ENCODE measurements around the gene CEACAM7. TPM values are rescaled to one million over a fixed set of nuclear protein-coding genes. Genes with fewer than 3 reads are reported as not detected.

CEACAM7 gene
- total RNA-seq, 1 donor from 2014 or later = 4.4 TPM

- Mint-ChIP-seq H3K4me3 (no peak overlapping the region), H3K36me3 (no peaks in the 10 kb centered on the region), H3K27me3 (no peaks in the 10 kb centered on the region), H3K27ac (no peak overlapping the region), H3K4me1 (ENCODE audit: unreplicated experiment) (no peaks in the 10 kb centered on the region), H3K9me3 (peaks cover 10% of the 10 kb centered on the region)
- TF ChIP-seq, protein P1, sequence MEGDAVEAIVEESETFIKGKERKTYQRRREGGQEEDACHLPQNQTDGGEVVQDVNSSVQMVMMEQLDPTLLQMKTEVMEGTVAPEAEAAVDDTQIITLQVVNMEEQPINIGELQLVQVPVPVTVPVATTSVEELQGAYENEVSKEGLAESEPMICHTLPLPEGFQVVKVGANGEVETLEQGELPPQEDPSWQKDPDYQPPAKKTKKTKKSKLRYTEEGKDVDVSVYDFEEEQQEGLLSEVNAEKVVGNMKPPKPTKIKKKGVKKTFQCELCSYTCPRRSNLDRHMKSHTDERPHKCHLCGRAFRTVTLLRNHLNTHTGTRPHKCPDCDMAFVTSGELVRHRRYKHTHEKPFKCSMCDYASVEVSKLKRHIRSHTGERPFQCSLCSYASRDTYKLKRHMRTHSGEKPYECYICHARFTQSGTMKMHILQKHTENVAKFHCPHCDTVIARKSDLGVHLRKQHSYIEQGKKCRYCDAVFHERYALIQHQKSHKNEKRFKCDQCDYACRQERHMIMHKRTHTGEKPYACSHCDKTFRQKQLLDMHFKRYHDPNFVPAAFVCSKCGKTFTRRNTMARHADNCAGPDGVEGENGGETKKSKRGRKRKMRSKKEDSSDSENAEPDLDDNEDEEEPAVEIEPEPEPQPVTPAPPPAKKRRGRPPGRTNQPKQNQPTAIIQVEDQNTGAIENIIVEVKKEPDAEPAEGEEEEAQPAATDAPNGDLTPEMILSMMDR (conservative IDR thresholded peaks at IDR 0.05) = no peak
- no peak for DNase-seq (ENCODE audit: extremely low spot score, unreplicated experiment)
These were observed 617 bp upstream of the CEACAM7 start for GRCh38 chr19:41688687-41689086.

DNA sequence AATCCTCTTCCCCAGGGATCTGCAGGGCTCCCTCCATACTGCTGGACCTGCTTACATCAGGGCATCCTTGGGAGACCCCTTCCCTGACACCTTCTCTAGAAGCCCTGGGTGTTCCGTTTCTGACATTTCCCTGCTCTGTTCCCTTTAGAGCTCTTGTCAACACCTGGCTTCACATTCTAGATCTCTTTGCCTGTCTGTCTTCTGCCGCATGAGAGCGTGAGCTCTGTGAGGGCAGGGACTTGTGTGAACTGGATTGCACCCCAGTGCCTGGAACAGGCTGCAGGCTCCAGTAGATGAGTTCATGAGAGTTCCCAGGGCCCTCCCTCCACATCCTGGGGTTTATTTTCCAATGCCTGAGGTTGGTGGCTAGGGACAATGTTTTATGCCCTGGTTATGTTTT, 651 bp downstream of the CEACAM7 start:
- peaks cover 10% of the 10 kb centered on the region for H3K9me3 Mint-ChIP-seq
- no peak overlapping the region for H3K27ac Mint-ChIP-seq
- H3K36me3 Mint-ChIP-seq = no peaks in the 10 kb centered on the region
- no peaks in the 10 kb centered on the region for H3K4me1 Mint-ChIP-seq (ENCODE audit: unreplicated experiment)
- no peak overlapping the region for H3K4me3 Mint-ChIP-seq
- no peak for DNase-seq (ENCODE audit: extremely low spot score, unreplicated experiment)
- no peaks in the 10 kb centered on the region for H3K27me3 Mint-ChIP-seq
- TF ChIP-seq, protein P1 (conservative IDR thresholded peaks at IDR 0.05) = no peak

- Mint-ChIP-seq H3K9me3 (no peaks in the 10 kb centered on the region), H3K27me3 (no peaks in the 10 kb centered on the region), H3K27ac (no peak overlapping the region), H3K36me3 (no peaks in the 10 kb centered on the region), H3K4me1 (ENCODE audit: unreplicated experiment) (no peaks in the 10 kb centered on the region), H3K4me3 (no peak overlapping the region)
- TF ChIP-seq, protein P1 (conservative IDR thresholded peaks at IDR 0.05) = no peak
- no peak for DNase-seq (ENCODE audit: extremely low spot score, unreplicated experiment)
These were observed 5.6 kb downstream of the CEACAM7 start for GRCh38 chr19:41682437-41682836.

DNA sequence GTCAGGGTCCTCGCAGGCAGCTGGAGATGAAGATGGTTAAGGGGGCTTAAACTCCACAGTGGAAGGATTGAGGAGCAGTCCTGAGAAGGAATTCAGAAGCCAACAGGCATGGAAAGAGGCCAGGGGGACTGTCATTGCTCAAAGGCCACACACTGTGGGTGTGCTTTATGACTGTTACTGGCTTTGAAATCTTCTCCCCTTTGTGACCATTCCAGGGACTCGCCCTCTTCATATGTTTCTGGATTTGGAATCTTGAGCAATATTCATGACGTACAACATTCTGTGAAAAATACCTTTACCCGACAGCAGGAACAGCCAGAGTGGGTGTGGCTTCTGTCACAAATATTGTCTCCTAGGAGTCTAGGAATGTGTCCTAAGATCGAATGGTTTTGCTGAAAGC, 16.6 kb downstream of the CEACAM7 start:
- DNase-seq (ENCODE audit: extremely low spot score, unreplicated experiment) = no peak
- no peaks in the 10 kb centered on the region for H3K4me1 Mint-ChIP-seq (ENCODE audit: unreplicated experiment)
- no peaks in the 10 kb centered on the region for H3K27me3 Mint-ChIP-seq
- peaks cover 9% of the 10 kb centered on the region for H3K9me3 Mint-ChIP-seq
- TF ChIP-seq, protein P1 (conservative IDR thresholded peaks at IDR 0.05) = no peak
- H3K4me3 Mint-ChIP-seq = no peak overlapping the region
- no peaks in the 10 kb centered on the region for H3K36me3 Mint-ChIP-seq
- H3K27ac Mint-ChIP-seq = no peak overlapping the region

GRCh38 chr19:41670755-41671154, 17.3 kb downstream of the CEACAM7 start:
- TF ChIP-seq, protein P1 (conservative IDR thresholded peaks at IDR 0.05) = no peak
- no peak for DNase-seq (ENCODE audit: extremely low spot score, unreplicated experiment)
- Mint-ChIP-seq H3K9me3 (peaks cover 9% of the 10 kb centered on the region), H3K36me3 (no peaks in the 10 kb centered on the region), H3K4me3 (no peak overlapping the region), H3K4me1 (ENCODE audit: unreplicated experiment) (no peaks in the 10 kb centered on the region), H3K27ac (no peak overlapping the region), H3K27me3 (no peaks in the 10 kb centered on the region)

GRCh38 chr19:41668315-41668714, 19.8 kb downstream of the CEACAM7 start:
- no peaks in the 10 kb centered on the region for H3K27me3 Mint-ChIP-seq
- TF ChIP-seq, protein P1 (conservative IDR thresholded peaks at IDR 0.05) = no peak
- H3K4me3 Mint-ChIP-seq = no peak overlapping the region
- no peak for DNase-seq (ENCODE audit: extremely low spot score, unreplicated experiment)
- H3K27ac Mint-ChIP-seq = no peak overlapping the region
- H3K9me3 Mint-ChIP-seq = peaks cover 9% of the 10 kb centered on the region
- no peaks in the 10 kb centered on the region for H3K4me1 Mint-ChIP-seq (ENCODE audit: unreplicated experiment)
- H3K36me3 Mint-ChIP-seq = no peaks in the 10 kb centered on the region

Data from type B pancreatic cell (in vitro differentiated cells).